ENCODE measurements around the gene CSMD2. TPM values are rescaled to one million over a fixed set of nuclear protein-coding genes. Genes with fewer than 3 reads are reported as not detected.
A peak's percentile ranks its signal among the peaks of the same experiment; 100 is the strongest.

CSMD2 gene
- total and polyA plus RNA-seq, 7 donors, result 0.02 to 0.32 (median 0.10) TPM

DNA sequence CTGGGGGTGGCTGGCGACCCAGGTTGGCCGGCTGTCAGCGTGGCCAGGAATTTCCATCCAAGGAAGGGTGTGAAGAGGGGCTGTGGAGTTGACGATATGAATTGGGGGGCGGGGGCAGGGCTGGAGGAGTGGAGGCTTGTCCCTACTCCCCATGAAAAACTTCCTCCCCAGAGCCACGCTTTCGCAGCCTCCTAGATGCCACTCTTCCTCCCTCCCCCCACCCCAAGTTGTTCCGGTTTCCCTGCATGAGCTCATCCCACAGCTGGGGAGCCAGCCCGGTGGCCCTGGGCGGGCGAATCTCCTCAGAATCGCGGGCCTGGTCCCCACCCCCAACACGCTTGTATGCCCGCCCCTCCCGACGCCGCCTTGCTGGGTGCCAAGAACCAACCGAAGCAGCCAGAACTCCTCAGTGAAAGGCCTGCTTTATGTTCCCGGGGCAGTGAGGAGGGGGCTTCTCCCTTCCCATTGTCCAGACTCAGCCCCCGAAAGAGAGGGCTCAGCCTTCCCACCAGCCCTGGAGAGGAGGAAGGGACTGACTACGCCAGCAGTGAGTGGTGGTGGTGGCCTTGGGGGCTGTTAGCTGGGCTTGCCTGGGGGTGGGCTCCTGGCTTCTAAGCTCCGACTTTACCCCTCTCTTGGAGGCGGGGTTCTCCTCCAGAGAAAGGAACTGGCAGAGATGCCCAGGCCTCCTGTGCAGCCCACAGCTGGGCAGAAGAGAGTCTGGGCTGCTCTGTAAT lies 1.8 kb upstream of the CSMD2 start:
- Histone ChIP-seq H3K9me3 (no peaks in the 10 kb centered on the region), H3K4me1 (peaks cover 7% of the 10 kb centered on the region), H3K27me3 (ENCODE audit: insufficient read depth in 3 of 3, low read length in 2 of 3) (peaks cover 0 to 85% (median 25%) of the 10 kb centered on the region in 3 donors), H3K4me3 (no peak overlapping the region), H3K36me3 (ENCODE audit: insufficient read depth in 1 of 2, low read depth in 1 of 2) (no peaks in the 10 kb centered on the region), H3K27ac (no peak overlapping the region)
- intact Hi-C loops (cut with DNase I), result no loop called here
- peak in 1 of 2 donors; percentile 37 for DNase-seq
- TF ChIP-seq, protein P1, sequence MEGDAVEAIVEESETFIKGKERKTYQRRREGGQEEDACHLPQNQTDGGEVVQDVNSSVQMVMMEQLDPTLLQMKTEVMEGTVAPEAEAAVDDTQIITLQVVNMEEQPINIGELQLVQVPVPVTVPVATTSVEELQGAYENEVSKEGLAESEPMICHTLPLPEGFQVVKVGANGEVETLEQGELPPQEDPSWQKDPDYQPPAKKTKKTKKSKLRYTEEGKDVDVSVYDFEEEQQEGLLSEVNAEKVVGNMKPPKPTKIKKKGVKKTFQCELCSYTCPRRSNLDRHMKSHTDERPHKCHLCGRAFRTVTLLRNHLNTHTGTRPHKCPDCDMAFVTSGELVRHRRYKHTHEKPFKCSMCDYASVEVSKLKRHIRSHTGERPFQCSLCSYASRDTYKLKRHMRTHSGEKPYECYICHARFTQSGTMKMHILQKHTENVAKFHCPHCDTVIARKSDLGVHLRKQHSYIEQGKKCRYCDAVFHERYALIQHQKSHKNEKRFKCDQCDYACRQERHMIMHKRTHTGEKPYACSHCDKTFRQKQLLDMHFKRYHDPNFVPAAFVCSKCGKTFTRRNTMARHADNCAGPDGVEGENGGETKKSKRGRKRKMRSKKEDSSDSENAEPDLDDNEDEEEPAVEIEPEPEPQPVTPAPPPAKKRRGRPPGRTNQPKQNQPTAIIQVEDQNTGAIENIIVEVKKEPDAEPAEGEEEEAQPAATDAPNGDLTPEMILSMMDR (IDR thresholded peaks at IDR 0.05), result no peak
- no peak for ATAC-seq
- 1 to 5% (median 2%) methylated on average over 23 to 24 of the region's 24 CpGs for WGBS, 3 donors

- 3 to 7% (median 4%) methylated on average over 22 to 27 of the region's 27 CpGs for WGBS, 3 donors
- Histone ChIP-seq H3K4me3 (no peak overlapping the region), H3K9me3 (no peaks in the 10 kb centered on the region), H3K27ac (no peak overlapping the region), H3K27me3 (ENCODE audit: insufficient read depth in 3 of 3, low read length in 2 of 3) (peaks cover 0 to 88% (median 25%) of the 10 kb centered on the region in 3 donors), H3K4me1 (peaks cover 7% of the 10 kb centered on the region), H3K36me3 (ENCODE audit: insufficient read depth in 1 of 2, low read depth in 1 of 2) (no peaks in the 10 kb centered on the region)
- ATAC-seq (no peak), DNase-seq (peak in 1 of 2 donors; percentile 48)
- TF ChIP-seq, protein P1 (IDR thresholded peaks at IDR 0.05), result no peak
- intact Hi-C loops (cut with DNase I), result no loop called here
Measured at GRCh38 chr1:34166191-34166624, 1.2 kb upstream of the CSMD2 start.

DNA sequence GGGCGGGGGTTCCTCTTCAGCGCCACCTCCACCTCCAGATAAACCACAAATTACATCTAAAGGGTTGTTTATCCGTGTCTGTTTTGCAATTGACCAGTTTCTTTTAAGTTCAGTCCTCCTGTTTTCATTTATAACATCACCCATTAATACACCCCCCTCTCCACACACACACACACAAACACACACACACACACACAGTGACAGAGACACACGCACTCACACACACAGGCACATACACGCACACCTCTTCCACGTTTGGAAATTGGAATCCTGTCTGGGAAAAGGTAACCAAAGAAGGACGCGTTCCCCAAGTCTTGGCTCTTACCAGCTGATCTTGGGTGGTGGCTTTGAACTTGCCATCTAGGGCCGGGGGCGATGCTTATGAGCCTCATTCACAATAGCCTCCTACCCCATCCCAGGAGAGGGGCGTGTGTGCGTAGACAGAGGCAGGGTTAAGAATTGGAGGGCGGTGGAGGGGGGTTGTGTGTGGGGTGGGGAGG lies 442 bp upstream of the CSMD2 start:
- no peak for ATAC-seq
- Histone ChIP-seq H3K4me3 (peak overlapping the region; percentile 56), H3K27ac (no peak overlapping the region), H3K9me3 (no peaks in the 10 kb centered on the region), H3K4me1 (peaks cover 7% of the 10 kb centered on the region), H3K36me3 (ENCODE audit: insufficient read depth in 1 of 2, low read depth in 1 of 2) (no peaks in the 10 kb centered on the region), H3K27me3 (ENCODE audit: insufficient read depth in 3 of 3, low read length in 2 of 3) (peaks cover 0 to 93% (median 25%) of the 10 kb centered on the region in 3 donors)
- TF ChIP-seq, protein P1 (IDR thresholded peaks at IDR 0.05), result no peak
- no peak for DNase-seq
- WGBS, 3 donors, result 5 to 8% (median 5%) methylated on average over 12 to 13 of the region's 13 CpGs
- intact Hi-C loops (cut with DNase I), result no loop called here

DNA sequence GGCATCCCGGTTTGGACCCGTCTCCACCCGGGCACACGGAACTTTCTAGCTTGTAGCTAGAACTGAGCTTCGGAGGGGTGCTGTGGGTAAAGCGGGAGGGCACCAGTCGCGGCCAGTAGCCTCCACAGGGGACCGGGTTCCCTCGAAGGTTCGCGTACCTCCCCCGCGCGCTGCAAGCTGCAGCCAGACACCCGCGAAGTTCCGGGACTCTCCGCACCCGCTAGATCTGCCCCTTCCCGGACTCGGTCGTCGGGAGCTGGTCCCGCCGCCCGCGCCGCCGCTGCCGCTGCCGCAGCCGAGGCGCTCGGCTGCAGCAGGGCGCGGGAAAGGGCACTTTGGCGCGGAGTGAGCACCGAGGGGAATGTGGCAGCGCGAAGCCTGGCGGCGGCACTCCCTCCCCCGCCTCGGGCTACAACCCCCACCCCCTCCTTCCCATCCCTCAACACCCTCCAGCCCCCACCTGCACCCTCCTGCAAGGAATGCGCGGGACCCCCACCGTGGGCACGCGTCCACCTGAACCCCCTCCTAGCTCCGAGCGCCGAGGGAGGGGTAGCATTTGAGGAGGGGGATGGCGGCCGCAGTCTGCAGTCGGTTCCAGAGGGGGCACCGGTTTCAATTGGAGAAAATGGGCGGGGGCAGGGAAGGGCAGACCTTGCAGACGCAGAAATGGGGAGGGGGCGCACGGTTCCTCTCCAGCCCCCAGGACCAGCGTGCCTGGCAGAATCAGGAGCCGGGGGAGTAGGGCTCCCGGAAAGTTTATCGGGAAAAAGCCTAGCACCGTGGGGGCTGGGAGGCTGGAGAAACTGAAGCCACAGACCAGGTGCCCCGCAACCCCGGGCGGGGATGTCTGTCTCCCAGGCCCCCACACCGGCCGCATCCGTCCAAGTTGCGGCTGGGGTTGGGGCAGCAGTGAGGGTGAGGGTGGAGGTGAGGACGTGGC lies 968 bp downstream of the CSMD2 start:
- 1% methylated on average over 57 to 75 of the region's 75 CpGs for WGBS, 3 donors
- Histone ChIP-seq H3K27ac (no peak overlapping the region), H3K27me3 (ENCODE audit: insufficient read depth in 3 of 3, low read length in 2 of 3) (peaks cover 0 to 89% (median 25%) of the 10 kb centered on the region in 3 donors), H3K4me3 (peak overlapping the region; percentile 56), H3K4me1 (peaks cover 7% of the 10 kb centered on the region), H3K9me3 (no peaks in the 10 kb centered on the region), H3K36me3 (ENCODE audit: insufficient read depth in 1 of 2, low read depth in 1 of 2) (no peaks in the 10 kb centered on the region)
- no peak for ATAC-seq
- TF ChIP-seq, protein P1 (IDR thresholded peaks at IDR 0.05), result no peak
- intact Hi-C loops (cut with DNase I), result no loop called here
- peak; percentile 15 to 49 for DNase-seq

Data from psoas muscle (tissue), 8 donors.